ENCODE results near the gene MCMBP. TPM values are rescaled to one million over a fixed set of nuclear protein-coding genes. Genes with fewer than 3 reads are reported as not detected.

MCMBP gene
- total and polyA plus RNA-seq, 2 donors (not counting 1 experiment from before 2014, with no cell fraction given) = 27.1 to 36.0 TPM

- H3K4me1 Mint-ChIP-seq = peaks cover 23% of the 10 kb centered on the region
- H3K4me3 Mint-ChIP-seq = no peak overlapping the region
- Histone ChIP-seq H3K4me1 (ENCODE audit: control insufficient read depth in 2 of 2, insufficient read depth in 2 of 2, low read length in 2 of 2) (peaks cover 3 to 7% of the 10 kb centered on the region in 2 donors), H3K4me3 (ENCODE audit: control extremely low read depth in 1 of 5, extremely low read depth in 1 of 5, insufficient read depth in 1 of 5, low read depth in 2 of 5, low read length in 4 of 5) (no peak overlapping the region), H3K9me3 (ENCODE audit: control extremely low read depth in 1 of 3, control insufficient read depth in 2 of 3, insufficient read depth in 1 of 3, low read length in 2 of 3) (no peaks in the 10 kb centered on the region), H4K20me1 (ENCODE audit: control insufficient read depth, insufficient read depth, low read length, poor library complexity, severe bottlenecking) (peaks cover 18% of the 10 kb centered on the region), H3K79me2 (ENCODE audit: control insufficient read depth, insufficient read depth, low read length) (peaks cover 55% of the 10 kb centered on the region), H3K27ac (ENCODE audit: low read length in 2 of 2) (no peak overlapping the region), H3K36me3 (replicated peaks in 1 of 2; ENCODE audit: control extremely low read depth in 1 of 2, control insufficient read depth in 1 of 2, extremely low read depth in 1 of 2, insufficient read depth in 2 of 2, low read length in 1 of 2) (peaks cover 4 to 30% of the 10 kb centered on the region in 2 experiments), H3K27me3 (replicated peaks in 1 of 4; ENCODE audit: control extremely low read depth in 1 of 4, control insufficient read depth in 3 of 4, insufficient read depth in 4 of 4, low read length in 3 of 4) (no peaks in the 10 kb centered on the region), H3K9ac (ENCODE audit: low read length) (no peak overlapping the region), H3K4me2 (replicated peaks; ENCODE audit: low read depth, low read length, poor library complexity, severe bottlenecking) (no peak overlapping the region), H2AFZ (ENCODE audit: insufficient read depth, low read depth, low read length, poor library complexity, severe bottlenecking) (no peak overlapping the region)
- DNase-seq = no peak
- POLR2A ChIA-PET = interaction anchor here (1.9 kb wide), 1 partner anchor 14 kb away, joined by 11 read pairs; the partner anchor contains the start of gene MCMBP
- no peaks in the 10 kb centered on the region for H3K9me3 Mint-ChIP-seq (ENCODE audit: insufficient read depth)
- TF ChIP-seq, protein P1, sequence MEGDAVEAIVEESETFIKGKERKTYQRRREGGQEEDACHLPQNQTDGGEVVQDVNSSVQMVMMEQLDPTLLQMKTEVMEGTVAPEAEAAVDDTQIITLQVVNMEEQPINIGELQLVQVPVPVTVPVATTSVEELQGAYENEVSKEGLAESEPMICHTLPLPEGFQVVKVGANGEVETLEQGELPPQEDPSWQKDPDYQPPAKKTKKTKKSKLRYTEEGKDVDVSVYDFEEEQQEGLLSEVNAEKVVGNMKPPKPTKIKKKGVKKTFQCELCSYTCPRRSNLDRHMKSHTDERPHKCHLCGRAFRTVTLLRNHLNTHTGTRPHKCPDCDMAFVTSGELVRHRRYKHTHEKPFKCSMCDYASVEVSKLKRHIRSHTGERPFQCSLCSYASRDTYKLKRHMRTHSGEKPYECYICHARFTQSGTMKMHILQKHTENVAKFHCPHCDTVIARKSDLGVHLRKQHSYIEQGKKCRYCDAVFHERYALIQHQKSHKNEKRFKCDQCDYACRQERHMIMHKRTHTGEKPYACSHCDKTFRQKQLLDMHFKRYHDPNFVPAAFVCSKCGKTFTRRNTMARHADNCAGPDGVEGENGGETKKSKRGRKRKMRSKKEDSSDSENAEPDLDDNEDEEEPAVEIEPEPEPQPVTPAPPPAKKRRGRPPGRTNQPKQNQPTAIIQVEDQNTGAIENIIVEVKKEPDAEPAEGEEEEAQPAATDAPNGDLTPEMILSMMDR (IDR thresholded peaks at IDR 0.05) = no peak
- no peak for TF ChIP-seq EZH2 (IDR thresholded peaks at IDR 0.05; ENCODE audit: borderline replicate concordance, insufficient read depth, low read depth, low read length, poor library complexity, severe bottlenecking)
- CTCF ChIA-PET = interaction anchor here (0.7 to 7.4 kb wide), 14 partner anchors 9 to 315 kb away, joined by 3 to 153 read pairs (median 8); partner anchors contain the start of genes MCMBP and RGS10
- intact Hi-C loops (cut with micrococcal nuclease) = loop anchor here (2.0 to 5.0 kb wide), 3 partner anchors 249 to 651 kb away; partner anchors contain the start of gene GRK5
- no peak for ATAC-seq (ENCODE audit: low read depth)
- H3K27ac Mint-ChIP-seq = no peak overlapping the region
- no CpG with 5 or more reads among the region's 1 CpG for WGBS (ENCODE audit: insufficient coverage)
- H3K27me3 Mint-ChIP-seq = no peaks in the 10 kb centered on the region
Observed at GRCh38 chr10:119858063-119858462, 14.6 kb downstream of the MCMBP start.

GRCh38 chr10:119853574-119853973 lies 19.1 kb downstream of the MCMBP start:
- WGBS (ENCODE audit: insufficient coverage) = no CpG with 5 or more reads among the region's 1 CpG
- Histone ChIP-seq H3K27me3 (replicated peaks in 1 of 4; ENCODE audit: control extremely low read depth in 1 of 4, control insufficient read depth in 3 of 4, insufficient read depth in 4 of 4, low read length in 3 of 4) (no peaks in the 10 kb centered on the region), H3K4me3 (ENCODE audit: control extremely low read depth in 1 of 5, extremely low read depth in 1 of 5, insufficient read depth in 1 of 5, low read depth in 2 of 5, low read length in 4 of 5) (no peak overlapping the region), H3K9ac (ENCODE audit: low read length) (no peak overlapping the region), H2AFZ (ENCODE audit: insufficient read depth, low read depth, low read length, poor library complexity, severe bottlenecking) (no peak overlapping the region), H4K20me1 (ENCODE audit: control insufficient read depth, insufficient read depth, low read length, poor library complexity, severe bottlenecking) (no peaks in the 10 kb centered on the region), H3K4me1 (ENCODE audit: control insufficient read depth in 2 of 2, insufficient read depth in 2 of 2, low read length in 2 of 2) (no peaks in the 10 kb centered on the region), H3K27ac (ENCODE audit: low read length in 2 of 2) (no peak overlapping the region), H3K4me2 (replicated peaks; ENCODE audit: low read depth, low read length, poor library complexity, severe bottlenecking) (no peak overlapping the region), H3K9me3 (ENCODE audit: control extremely low read depth in 1 of 3, control insufficient read depth in 2 of 3, insufficient read depth in 1 of 3, low read length in 2 of 3) (no peaks in the 10 kb centered on the region), H3K79me2 (ENCODE audit: control insufficient read depth, insufficient read depth, low read length) (peaks cover 18% of the 10 kb centered on the region), H3K36me3 (replicated peaks in 1 of 2; ENCODE audit: control extremely low read depth in 1 of 2, control insufficient read depth in 1 of 2, extremely low read depth in 1 of 2, insufficient read depth in 2 of 2, low read length in 1 of 2) (peaks cover 15 to 58% of the 10 kb centered on the region in 2 experiments)
- intact Hi-C loops (cut with micrococcal nuclease) = no loop called here
- Mint-ChIP-seq H3K27me3 (no peaks in the 10 kb centered on the region), H3K4me1 (no peaks in the 10 kb centered on the region), H3K9me3 (ENCODE audit: insufficient read depth) (no peaks in the 10 kb centered on the region), H3K4me3 (no peak overlapping the region), H3K27ac (no peak overlapping the region)
- no peak for DNase-seq
- ChIA-PET POLR2A (no interaction called here), CTCF (interaction anchor here (2.1 kb wide), 1 partner anchor 100 kb away, joined by 4 read pairs; no protein-coding TSS in a partner anchor)
- TF ChIP-seq, protein P1 (IDR thresholded peaks at IDR 0.05) = no peak
- no peak for TF ChIP-seq EZH2 (IDR thresholded peaks at IDR 0.05; ENCODE audit: borderline replicate concordance, insufficient read depth, low read depth, low read length, poor library complexity, severe bottlenecking)
- no peak for ATAC-seq (ENCODE audit: low read depth)

Measured in B cell (primary cell).